GM21825 (cell line): ENCODE measurements around the gene RFC1.
A peak's percentile ranks its signal among the peaks of the same experiment; 100 is the strongest.
"Not testable (repeated sequence)": the region's sequence is repeated elsewhere in the genome, so short reads cannot be mapped to it uniquely, and the experiment has no call there.

ENCODE experiments used
- ATAC-seq: cut with Tn5 transposase; IDR thresholded peaks from one replicate; pipeline ENCODE4 v1.9.1; 2021; ENCODE audit warnings: mild to moderate bottlenecking, moderate library complexity; ENCODE audit not compliant: unreplicated experiment

Gene RFC1

GRCh38 chr4:39357002-39357401 lies 9.2 kb downstream of the RFC1 start:
- peak; percentile 37 for ATAC-seq

- no peak for ATAC-seq
Measured at GRCh38 chr4:39354254-39354552, 12.0 kb downstream of the RFC1 start.

GRCh38 chr4:39353478-39354253 lies 12.5 kb downstream of the RFC1 start:
- peak; percentile 70 for ATAC-seq

DNA sequence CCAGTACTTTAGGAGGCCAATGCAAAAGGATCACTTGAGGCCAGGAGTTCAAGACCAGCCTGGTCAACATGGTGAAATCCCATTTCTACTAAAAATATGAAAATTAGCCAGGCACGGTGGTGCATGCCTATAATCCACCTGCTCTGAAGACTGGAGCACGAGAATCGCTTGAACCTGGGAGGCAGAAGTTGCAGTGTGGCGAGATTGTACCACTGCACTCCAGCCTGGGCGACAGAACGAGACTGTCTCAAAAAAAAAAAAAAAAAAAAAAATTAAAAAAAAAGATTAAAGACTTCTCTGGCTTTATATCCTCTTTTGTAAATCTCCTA lies 13.0 kb downstream of the RFC1 start:
- not testable (repeated sequence) for ATAC-seq

GRCh38 chr4:39349326-39349725 lies 16.8 kb downstream of the RFC1 start:
- no peak for ATAC-seq

- ATAC-seq, result no peak
Measured at GRCh38 chr4:39348371-39349315, 17.5 kb downstream of the RFC1 start.

DNA sequence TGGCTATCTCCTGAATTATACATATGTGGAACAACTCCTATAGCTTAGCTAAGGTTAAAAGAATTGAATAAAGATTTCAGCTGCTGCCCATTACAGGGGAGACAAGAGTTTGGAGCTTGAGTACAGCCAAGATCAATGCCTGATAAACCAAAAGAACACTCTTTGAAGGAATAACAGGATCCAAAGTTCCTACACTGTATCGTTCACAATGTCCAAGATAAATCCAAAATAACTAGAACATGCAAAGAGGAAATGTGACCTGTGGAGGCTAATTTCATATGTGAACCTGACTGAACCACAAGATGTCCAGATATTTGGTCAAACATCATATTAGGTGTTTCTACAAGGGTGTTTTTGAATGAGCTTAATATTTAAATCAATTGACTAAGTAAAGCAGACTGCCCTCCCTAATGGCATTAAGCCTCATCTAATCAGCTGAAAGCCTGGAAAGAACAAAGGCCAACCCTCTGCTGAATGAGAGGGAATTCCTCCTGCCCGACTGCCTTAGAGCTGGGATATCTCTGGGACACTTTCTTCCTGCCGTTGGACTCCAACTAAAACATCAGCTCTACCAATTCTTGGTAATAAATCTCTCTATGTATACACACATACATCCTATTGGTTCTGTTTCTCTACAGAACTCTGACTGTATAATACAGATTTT lies 19.2 kb downstream of the RFC1 start:
- no peak for ATAC-seq

DNA sequence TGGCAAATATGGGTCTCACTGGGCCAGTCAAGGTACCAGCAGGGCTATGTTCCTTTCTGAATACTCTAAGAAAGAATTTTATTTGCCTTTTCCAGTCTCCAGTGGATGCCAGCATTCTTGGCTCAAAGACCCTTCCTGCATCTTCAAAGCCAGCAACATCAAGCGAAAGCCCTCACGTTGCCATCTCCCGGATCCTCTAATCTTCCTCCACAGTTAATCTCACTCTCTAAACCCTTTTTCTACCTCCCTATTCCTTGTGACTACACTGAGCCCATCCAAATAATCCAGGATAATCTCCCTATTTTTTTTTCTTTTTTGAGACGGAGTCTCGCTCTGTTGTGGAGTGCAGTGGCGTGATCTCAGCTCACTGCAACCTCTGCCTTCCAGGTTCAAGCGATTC lies 23.4 kb downstream of the RFC1 start:
- ATAC-seq, result no peak

GRCh38 chr4:39341075-39341725 lies 25.0 kb downstream of the RFC1 start:
- ATAC-seq, result no peak

- no peak for ATAC-seq
Measured at GRCh38 chr4:39339968-39340367, 26.2 kb downstream of the RFC1 start.

- no peak for ATAC-seq
Measured at GRCh38 chr4:39337841-39338240, 28.3 kb downstream of the RFC1 start.

- ATAC-seq, result no peak
Measured at GRCh38 chr4:39335566-39335965, 30.6 kb downstream of the RFC1 start.

- ATAC-seq, result no peak
Measured at GRCh38 chr4:39331191-39331590, 35.0 kb downstream of the RFC1 start.

- ATAC-seq, result no peak
Measured at GRCh38 chr4:39330353-39330752, 35.8 kb downstream of the RFC1 start.

GRCh38 chr4:39326468-39326977 lies 39.6 kb downstream of the RFC1 start:
- no peak for ATAC-seq

- ATAC-seq, result no peak
Measured at GRCh38 chr4:39324897-39325613, 41.1 kb downstream of the RFC1 start.

DNA sequence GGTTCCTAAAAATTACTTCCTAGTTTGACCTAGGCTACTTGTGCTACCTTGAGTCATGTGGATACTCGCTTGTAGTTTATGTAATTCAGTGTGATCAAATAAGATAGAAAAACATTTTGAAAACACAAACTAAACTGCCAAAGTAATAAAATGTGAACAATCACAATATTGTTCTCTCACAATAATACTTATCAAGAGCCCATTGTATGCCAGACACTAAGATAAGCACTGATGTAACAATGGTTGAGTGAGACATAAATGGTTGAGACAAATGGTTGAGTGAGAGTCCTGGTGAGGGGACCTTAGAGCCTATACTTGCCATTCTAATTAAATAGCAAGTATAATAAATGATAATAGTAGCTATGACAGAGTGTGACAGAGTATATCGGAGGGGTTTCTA lies 41.7 kb downstream of the RFC1 start:
- ATAC-seq, result no peak

GRCh38 chr4:39323821-39324220 lies 42.3 kb downstream of the RFC1 start:
- no peak for ATAC-seq

GRCh38 chr4:39320381-39321115 lies 45.6 kb downstream of the RFC1 start:
- no peak for ATAC-seq

GRCh38 chr4:39319676-39320075 lies 46.5 kb downstream of the RFC1 start:
- no peak for ATAC-seq
